ENCODE data around the gene TGFA.

Gene TGFA

DNA sequence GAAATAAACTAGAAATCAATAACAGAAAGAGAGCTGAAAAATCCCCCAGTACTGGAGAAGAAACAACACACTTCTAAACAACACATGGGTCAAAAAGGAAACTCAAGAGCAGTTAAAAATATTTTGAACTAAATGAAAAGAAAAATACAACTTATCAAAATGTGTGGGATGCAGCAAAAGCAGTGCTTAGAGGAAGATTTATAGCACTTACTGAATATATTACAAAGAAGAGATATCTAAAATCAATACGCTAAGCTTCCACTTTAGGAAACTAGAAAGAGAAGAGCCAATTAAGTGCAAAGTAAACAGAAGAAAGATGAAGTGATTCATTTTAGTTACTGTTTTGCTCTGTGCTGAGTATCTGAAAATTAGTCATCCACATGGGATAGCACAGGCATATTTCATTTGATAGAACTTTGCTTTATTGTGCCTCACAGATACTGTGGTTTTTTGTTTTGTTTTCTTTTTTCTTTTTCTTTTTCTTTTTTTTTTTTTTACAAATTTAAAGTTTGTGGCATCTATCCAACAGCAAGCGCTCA, 17.0 kb downstream of the TGFA start:
- no peak overlapping the region for H3K4me3 ChIP-seq (replicated peaks; ENCODE audit: low read depth, low read length)
- DNase-seq (ENCODE audit: extremely low read depth, low read depth), result no peak
- no peak for TF ChIP-seq CTCF (IDR thresholded peaks at IDR 0.05; ENCODE audit: low read depth, low read length, missing control alignments)

DNA sequence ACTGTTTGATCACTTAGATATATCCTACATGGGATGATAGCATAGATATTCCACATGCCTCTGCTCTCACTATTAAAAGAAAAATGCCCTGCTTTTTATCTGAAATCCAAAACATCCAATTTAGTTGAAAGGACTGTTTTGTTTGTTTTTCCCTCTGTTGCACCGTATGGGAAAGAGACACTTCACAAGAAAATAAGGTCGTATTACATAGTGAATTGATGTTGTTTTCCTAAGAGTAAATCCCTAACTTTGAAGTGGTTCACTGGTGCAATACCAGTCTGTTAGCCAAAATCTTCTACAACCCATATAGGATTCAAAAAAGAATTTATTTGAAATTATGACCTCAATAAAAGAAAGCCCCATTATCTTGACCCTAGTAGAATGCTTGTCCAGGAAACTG, 18.1 kb downstream of the TGFA start:
- H3K4me3 ChIP-seq (replicated peaks; ENCODE audit: low read depth, low read length), result no peak overlapping the region
- no peak for TF ChIP-seq CTCF (IDR thresholded peaks at IDR 0.05; ENCODE audit: low read depth, low read length, missing control alignments)
- no peak for DNase-seq (ENCODE audit: extremely low read depth, low read depth)

DNA sequence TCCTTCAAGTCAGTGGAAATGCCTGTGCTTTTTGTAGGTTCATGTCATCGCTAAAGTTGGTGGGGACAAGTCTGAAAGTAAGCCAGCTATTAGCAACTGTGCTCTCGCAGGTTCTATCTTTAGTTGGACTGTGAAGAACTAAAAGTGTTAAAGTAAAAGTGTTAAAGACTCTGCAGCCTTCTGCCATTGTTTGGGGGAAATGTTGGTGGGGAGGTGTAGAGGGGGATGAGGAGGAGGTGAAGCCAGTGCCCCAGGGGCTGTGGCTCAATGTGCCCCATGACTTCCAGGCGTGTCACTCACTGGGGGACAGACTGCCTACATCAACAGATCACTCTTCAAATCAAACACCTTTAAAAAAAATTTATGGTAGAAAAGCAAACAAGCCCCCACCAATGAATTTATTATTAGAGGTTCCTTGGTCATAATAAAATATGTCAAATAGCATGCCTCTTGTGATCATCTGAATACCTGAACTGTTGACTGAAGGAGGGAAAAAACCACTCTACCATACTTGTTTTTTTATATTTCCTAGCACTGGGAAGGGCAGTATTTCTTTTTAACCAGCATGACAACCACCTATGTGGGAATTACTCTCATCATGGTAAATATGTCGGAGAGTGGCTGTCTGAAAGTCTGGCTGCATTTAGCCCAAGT, 19.3 kb downstream of the TGFA start:
- DNase-seq (ENCODE audit: extremely low read depth, low read depth), result no peak
- no peak for TF ChIP-seq CTCF (IDR thresholded peaks at IDR 0.05; ENCODE audit: low read depth, low read length, missing control alignments)
- H3K4me3 ChIP-seq (replicated peaks; ENCODE audit: low read depth, low read length), result no peak overlapping the region

DNA sequence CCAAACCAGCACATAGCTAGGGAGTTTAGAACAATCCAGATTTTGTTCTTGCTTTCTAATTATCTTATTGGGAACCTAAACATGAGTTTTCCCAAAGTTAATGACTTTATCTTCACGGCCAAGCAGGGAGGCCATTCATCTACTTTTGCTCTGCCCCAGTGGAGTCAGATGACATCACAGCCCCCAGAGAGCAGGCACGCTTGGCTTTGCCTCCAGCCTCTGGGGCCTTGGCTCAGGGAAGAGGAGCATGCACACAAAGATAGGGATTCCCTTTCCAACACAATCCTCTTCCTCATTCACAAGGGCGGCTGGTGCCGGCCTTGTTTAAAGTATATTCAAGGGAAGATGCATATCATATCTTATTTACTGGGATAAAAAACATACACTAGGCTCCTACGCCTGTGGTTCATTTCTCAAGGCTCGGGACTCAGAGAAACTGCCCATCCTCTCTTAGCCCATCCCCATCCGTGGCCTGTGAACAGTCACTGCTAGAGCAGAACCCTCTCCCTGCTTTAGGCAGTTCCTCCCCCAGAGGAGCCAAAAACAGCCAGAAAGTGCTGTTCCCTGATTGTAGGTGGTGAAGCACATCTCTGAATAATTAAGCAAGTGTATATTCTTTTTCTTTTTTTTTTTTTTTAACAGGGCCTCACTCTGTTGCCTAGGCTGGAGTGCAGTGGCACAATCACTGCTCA, 21.2 kb downstream of the TGFA start:
- no peak for DNase-seq (ENCODE audit: extremely low read depth, low read depth)
- TF ChIP-seq CTCF (IDR thresholded peaks at IDR 0.05; ENCODE audit: low read depth, low read length, missing control alignments), result no peak
- H3K4me3 ChIP-seq (replicated peaks; ENCODE audit: low read depth, low read length), result no peak overlapping the region

DNA sequence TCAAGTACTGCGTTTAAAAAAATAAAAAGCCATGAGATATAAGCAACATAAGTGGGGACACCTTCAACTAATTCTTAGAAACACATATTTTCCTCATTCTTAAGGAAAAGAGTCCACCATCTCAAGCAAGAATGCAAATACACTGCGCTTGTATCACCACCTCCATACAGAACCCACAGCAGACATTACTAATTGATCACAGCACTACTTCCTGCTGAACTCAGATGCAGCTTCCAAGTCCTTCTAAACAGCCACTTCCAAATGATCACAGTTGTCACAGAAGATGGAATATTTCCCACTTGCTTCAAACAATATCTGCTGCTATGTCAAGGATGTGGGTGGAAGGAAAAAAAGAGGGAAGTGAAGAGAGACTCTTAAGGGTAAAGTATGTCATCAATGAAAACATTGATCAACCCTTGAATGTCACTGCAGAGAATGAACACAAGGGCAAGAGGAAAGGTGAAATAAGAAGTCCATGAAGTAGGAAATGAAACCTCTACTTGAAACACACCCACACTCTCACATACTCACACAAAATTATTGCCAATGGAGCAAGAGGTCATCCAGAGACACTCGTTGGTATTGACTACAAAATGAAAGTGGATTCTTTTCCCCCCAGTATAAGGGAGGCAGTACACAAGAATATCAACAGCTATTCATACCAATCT, 22.1 kb downstream of the TGFA start:
- no peak overlapping the region for H3K4me3 ChIP-seq (replicated peaks; ENCODE audit: low read depth, low read length)
- no peak for DNase-seq (ENCODE audit: extremely low read depth, low read depth)
- TF ChIP-seq CTCF (IDR thresholded peaks at IDR 0.05; ENCODE audit: low read depth, low read length, missing control alignments), result no peak

DNA sequence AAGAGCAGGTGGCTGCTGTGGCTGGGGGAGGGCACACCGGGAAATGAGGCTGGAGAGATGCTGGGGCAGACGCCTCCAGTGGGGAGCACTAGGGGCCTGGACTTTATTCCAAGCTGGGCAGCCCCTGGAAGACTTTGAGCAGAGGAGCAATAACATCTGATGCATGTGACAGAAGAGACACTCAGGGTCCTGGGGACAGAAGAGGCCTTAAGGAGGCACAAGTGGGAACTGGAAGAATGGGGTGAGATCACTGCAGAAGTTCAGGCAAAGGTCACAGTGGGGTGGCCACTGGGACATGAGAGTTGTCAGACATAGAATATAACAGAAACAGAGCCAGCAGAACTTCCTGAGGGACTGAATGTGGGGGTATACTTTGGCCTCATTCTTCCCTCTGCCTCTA, 24.0 kb downstream of the TGFA start:
- no peak overlapping the region for H3K4me3 ChIP-seq (replicated peaks; ENCODE audit: low read depth, low read length)
- DNase-seq (ENCODE audit: extremely low read depth, low read depth), result no peak
- no peak for TF ChIP-seq CTCF (IDR thresholded peaks at IDR 0.05; ENCODE audit: low read depth, low read length, missing control alignments)

Measured in HFF-Myc (cell line).